Stimulated activated CD8-positive, alpha-beta memory T cell treated with anti-CD3 and anti-CD28 coated beads, Interleukin-4, amount 100 ng/mL, for 4 hours (primary cell): ENCODE data around the gene FAM50B.

Experiments used
- DNase-seq, 2 donors: peaks; one replicate each; pipeline ENCODE4 v3.0.0-alpha.2; 2020; ENCODE audit warnings: low read depth in 2 of 2, low spot score in 1 of 2

The FAM50B gene

GRCh38 chr6:3848925-3849605, at the start of gene FAM50B:
TSS of gene FAM50B (plus strand) at chr6:3849373. CDS start at chr6:3849812, 439 bp downstream.
- peak; percentile 77 to 80 for DNase-seq

DNA sequence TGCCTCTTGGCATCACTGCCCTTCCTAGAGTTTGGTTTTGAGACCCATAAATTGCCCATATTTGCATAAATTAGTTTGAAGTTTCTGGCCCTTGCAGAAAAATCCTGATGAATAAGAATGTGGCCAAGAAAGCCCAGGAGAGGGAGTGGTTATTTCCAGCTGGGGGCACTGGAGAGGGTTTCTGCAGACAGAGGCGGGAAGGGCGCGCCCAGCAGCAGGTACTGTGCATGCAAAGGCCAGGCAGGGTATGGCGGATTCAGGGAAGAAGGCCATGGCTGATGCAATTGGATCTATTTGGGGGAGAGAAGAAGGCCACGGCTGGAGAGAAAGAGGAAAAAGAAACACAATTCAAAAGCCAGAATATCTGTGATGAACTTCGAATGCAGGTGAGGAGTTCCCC, 49.5 kb upstream of the FAM50B start:
- no peak for DNase-seq

DNA sequence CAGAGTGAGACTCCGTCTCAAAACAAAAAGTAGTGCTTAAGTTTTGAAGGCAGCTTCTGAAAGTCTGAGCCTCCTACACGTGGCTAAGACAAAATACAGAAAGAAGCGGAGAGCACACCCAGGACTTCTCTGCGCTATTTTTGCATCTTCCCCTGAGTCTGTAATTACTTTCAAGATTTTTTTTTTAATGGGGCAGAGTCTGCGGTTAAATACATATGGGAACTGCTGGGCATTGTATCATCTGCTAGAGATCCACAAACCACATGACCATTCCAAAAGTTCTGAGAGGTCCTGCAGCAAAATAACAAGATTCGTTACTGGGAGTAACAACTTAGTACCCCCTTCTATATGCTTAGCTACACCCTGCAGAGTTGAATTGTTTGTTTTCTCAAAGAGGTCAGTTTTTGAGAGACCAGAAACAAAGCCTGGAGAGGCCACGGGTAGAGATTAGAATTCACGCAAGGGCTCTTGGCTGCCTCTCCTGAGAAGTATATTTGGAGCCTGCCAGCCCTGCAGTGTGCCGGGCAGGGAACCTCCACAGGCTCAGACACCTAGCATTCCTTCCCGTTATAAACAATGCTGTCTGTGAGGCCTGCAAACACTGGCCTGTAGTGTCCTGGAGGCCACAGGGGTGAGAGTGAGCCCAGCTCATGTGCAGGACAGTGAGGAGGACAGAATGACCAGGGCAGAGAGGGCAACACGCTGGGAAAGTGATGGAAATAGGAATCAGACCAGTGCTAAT, 48.2 kb upstream of the FAM50B start:
- no peak for DNase-seq

DNA sequence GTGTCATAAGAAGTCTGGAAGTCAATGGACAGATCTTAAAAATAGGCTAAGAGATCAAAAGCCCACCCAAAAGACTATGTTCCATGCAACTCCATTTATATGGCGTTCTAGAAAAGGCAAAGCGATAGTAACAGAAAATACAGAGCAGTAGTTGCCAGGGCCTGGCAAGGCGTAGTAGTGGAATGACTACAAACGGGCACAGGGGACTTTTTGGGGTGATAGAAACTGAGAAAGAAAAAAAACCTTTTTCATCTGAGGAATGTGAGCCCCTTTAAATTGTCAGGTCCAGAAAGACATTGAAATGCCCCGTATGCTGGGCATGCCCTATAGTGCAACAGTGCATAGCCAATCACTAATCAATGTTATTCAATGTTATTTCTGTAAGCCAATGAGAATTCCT, 47.2 kb upstream of the FAM50B start:
- DNase-seq: no peak

DNA sequence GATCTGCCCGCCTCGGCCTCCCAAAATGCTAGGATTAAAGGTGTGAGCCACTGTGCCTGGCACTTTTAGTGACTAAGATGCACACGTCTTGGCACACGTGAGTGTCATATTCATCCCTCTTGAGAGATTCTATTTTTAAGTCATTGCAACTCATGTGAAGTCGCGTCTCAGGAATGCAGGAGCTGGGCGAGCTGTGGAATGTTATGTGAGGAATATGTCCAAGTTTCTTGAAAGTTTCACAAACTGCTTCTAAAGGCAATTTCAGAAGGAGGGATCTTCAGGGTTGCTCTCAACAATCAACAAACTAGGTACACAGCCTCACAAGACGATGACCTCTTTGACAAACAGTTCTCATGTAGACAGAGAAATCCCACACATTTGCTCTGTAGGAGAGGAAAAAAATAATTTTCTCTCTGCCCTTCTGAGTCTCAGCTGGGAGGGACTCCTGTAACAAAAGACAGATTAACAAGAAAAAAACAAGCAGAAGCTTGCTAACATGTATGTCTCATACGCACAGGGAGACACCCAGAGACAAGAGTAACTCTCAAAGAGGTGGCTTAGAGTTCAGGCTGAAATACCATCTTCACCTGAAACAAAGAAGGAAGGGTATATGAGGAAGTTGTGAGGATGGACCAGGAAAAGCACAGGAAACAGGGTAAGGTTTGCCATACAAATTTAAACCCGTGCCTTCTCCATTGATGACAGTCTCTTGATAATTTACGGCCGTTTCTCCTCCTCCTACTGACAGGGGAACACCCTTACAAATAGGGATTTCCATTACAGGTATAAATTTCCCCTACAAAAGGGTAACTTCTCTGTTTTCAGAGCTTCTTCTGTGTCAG, 45.3 kb upstream of the FAM50B start:
- DNase-seq: no peak

DNA sequence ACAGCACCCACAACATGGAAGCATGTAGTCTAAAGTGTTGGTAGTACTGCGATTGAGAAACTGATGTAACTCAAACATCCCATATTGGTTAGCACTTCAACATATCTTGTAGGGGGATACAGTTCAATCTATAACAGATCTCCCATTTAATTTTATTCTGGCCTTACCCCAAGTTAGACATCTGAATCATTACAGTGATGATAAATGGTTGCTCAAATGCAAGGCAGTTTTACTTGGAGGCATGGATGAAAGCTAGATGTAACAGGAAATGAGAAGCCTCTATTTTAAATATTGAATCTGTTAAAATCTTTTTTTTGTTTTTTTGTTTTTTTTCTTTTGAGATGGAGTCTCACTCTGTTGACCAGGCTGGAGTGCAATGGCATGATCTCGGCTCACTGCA, 44.2 kb upstream of the FAM50B start:
- DNase-seq: no peak

DNA sequence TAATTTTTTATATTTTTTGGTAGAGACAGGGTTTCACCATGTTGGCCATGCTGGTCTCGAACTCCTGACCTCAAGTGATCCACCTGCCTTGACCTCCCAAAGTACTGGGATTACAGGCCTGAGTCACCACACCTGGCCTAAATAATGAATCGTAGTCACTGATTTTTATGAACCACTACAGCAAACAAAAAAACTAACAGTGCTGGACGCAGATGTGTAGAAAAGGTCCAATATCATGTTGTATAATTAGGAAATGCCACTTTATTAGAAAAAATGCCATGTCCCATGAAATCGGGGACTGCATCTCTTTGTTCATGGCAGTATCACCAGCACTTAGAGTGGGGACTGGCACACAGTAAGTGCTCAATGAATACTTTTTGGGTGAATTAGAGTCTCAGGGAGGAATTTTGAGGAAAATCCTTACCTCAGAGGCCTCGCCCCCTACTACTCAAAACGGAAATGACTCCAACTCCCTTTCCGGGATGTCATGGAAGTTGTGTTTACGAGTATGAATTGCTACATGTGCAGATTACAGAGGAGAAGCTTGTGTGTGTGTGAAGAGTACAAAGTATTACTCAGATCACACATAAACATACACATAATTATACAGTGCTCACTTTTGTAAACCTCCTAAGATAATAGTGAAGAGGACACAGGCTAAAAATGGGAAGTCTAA, 43.6 kb upstream of the FAM50B start:
- DNase-seq: no peak

- DNase-seq: no peak
These were observed 42.8 kb upstream of the FAM50B start for GRCh38 chr6:3806169-3806922.

DNA sequence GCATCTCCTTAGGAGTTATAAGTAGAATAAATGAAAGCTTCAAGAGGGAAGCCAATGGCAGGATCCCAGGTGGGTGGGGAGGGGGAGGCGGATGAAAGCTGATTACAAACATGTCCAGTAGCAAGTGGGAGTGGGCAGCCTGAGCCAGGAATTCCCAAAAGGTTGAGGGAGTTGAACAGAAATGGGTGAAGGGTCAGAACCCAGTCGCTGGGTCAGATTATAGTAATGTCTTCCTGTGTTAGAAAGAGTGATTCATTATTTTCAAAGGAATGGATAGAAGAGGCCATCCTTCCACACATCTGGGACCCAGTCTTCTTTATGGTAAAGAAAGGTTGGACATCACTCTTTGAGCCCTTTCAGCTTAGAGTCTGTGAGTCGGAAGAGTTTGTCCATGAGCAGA, 41.0 kb upstream of the FAM50B start:
- no peak for DNase-seq

DNA sequence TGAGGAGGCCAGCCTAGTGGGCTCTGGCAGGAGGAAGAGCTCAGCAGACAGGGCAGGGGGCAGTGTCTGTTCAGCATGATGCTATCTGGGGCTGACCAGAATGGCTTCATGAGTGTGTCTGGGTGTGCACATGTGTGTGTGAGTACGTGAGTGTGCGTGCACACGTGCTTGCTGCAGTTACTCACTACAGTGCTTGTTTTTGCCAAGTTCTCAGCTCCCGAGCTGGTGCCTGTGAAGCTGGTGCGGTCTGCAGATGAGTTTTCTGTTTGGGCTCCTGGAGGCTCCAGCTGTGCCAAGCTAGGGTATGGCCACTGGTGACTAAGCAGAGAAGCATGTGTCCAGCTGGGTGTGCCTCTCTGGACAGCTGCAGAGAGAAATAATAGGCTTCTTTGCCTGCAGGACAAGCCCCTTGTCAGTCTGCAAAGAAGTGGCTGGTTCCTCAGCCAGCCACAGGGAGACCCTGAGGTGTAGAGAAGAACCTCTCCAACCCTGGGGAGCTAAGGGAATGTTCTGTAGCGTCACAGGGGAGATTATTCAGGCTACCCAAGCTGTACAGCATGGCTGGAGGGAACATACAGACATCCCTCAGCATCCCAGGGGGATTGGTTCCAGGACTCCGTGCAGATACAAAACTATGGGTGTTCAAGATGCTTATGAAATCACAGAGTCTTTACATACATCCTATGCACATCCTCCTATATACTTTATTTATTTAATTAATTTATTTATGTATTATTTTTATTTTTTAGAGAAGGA, 40.2 kb upstream of the FAM50B start:
- DNase-seq: no peak

DNA sequence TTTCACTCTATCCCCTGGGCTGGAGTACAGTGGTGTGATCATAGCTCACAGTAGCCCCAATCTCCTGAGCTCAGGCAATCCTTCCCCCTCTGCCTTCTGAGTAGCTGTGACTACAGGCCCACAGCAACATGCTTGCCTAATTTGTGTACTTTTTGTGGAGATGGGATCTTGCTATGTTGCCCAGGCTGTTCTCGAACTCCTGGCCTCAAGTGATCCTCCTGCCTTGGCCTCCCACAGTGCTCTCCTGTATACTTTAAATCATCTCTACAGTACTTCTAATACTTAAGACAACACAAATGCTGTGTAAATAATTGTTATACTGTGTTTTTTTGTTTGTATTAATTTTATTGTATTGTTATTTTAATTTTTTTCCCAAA, 39.7 kb upstream of the FAM50B start:
- no peak for DNase-seq

- no peak for DNase-seq
These were observed 39.2 kb upstream of the FAM50B start for GRCh38 chr6:3809982-3810381.

- DNase-seq: no peak
These were observed 38.0 kb upstream of the FAM50B start for GRCh38 chr6:3811191-3811590.

- no peak for DNase-seq
These were observed 36.6 kb upstream of the FAM50B start for GRCh38 chr6:3812596-3812995.

DNA sequence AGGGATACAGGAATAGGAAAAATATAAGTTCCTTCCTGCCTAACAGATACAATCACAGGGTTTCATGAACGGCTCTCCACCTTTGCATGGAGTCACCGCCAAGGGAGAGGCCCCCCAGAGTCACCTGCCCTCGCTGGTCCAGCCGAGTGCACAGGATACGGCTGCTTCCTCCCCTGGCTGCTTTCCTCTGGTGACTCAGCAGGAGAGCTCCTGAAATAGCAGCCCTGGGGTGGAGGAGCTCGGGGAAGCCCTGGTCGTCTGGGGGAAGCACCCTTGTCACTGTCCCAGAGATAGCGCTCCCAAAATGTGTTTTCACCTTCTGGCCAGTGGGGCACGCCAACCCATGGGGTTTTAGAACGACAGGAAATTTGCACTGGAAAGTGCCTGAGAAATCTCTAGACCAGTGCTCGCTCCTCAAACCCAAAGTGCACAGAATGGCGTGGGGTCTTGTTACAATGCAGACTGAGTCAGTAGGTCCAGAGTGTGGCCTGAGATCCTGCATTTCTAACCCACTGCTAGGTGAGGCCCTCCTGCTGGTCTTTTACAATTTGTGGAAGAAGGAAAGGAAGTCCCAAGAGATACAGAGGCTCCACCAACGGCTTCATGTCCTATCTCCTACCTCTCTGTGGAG, 35.9 kb upstream of the FAM50B start:
- no peak for DNase-seq

- no peak for DNase-seq
These were observed 35.3 kb upstream of the FAM50B start for GRCh38 chr6:3813918-3814317.

DNA sequence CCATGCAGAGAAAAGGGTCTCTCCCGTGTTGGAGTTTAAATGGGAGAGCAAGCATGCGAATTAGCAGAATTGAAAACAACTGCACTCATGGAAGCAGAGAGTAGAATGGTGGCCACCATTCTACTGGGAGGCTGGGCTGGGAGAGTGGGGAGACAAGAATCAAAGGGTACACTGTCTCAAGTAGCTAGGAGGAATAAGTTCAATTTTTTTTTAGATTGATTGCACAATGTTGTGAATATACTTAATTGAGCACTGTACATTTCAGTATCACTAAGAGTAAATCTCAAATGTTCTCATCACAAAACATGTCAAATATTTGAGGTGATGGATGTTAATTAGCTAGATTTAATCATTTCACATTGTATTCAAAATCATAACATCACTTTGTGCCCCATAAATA, 34.6 kb upstream of the FAM50B start:
- DNase-seq: no peak

- no peak for DNase-seq
These were observed 32.9 kb upstream of the FAM50B start for GRCh38 chr6:3816251-3816650.
